Activated CD8-positive, alpha-beta T cell treated with anti-CD3 and anti-CD28 coated beads for 36 hours (primary cell): ENCODE results near the gene RPSA. TPM values are rescaled to one million over a fixed set of nuclear protein-coding genes. Genes with fewer than 3 reads are reported as not detected.

Experiments used
- ATAC-seq: fragments of 200-7000 bp; cut with Tn5 transposase; one replicate; pipeline ENCODE4 v1.10.0; 2021; ENCODE audit warnings: mild to moderate bottlenecking, moderate library complexity
- CTCF ChIA-PET: fragments of 350-600 bp; sonication (Branson Sonifier 250); formaldehyde crosslinking; loops from one replicate; lab custom pipeline; 2021; ENCODE audit warnings: antibody characterized with exemption; lab: Charles Lee
- POLR2A ChIA-PET: fragments of 350-600 bp; sonication (Branson Sonifier 250); formaldehyde crosslinking; loops from one replicate; lab custom pipeline; 2021; ENCODE audit warnings: antibody characterized with exemption; lab: Charles Lee
- DNase-seq: peaks from one replicate; pipeline ENCODE4 v3.0.0-alpha.2; 2020
- H3K27ac Mint-ChIP-seq: one replicate; pipeline ENCODE4 v1.8.0; 2021; ENCODE audit warnings: mild to moderate bottlenecking, mixed read lengths
- H3K27me3 Mint-ChIP-seq: one replicate; pipeline ENCODE4 v1.8.0; 2021; ENCODE audit warnings: mixed read lengths
- H3K36me3 Mint-ChIP-seq: one replicate; pipeline ENCODE4 v1.8.0; 2021; ENCODE audit warnings: low read depth, mixed read lengths
- H3K4me1 Mint-ChIP-seq: one replicate; pipeline ENCODE4 v1.8.0; 2021; ENCODE audit warnings: low read depth, mixed read lengths
- H3K4me3 Mint-ChIP-seq: one replicate; pipeline ENCODE4 v1.8.0; 2021; ENCODE audit warnings: mild to moderate bottlenecking, moderate library complexity, mixed read lengths
- H3K9me3 Mint-ChIP-seq: one replicate; pipeline ENCODE4 v1.8.0; 2021; ENCODE audit warnings: mixed read lengths
- CTCF ChIP-seq: fragments of 200-600 bp; IDR thresholded peaks from one replicate; pipeline ENCODE4 v1.8.0; 2022; ENCODE audit warnings: antibody characterized with exemption, mild to moderate bottlenecking
- intact Hi-C: fragments of 100-400 bp; cut with micrococcal nuclease; formaldehyde crosslinking; loops from one replicate; pipeline ENCODE4 v1.10.0; 2022
- total RNA-seq, 2 experiments: library from RNA; stranded (reverse); gene quantifications; one replicate each; pipeline ENCODE4 v1.2.3, GENCODE V29; 2021

The RPSA gene
- total RNA-seq, 2 experiments from 2014 or later, result 3,048 to 3,061 TPM

GRCh38 chr3:39438880-39439279 lies 32.4 kb downstream of the RPSA start:
- no peak for TF ChIP-seq CTCF
- H3K4me3 Mint-ChIP-seq, result no peak overlapping the region
- CTCF ChIA-PET, result interaction anchor here (1.0 kb wide), 1 partner anchor 60 kb away, joined by 3 read pairs; no protein-coding TSS in a partner anchor

GRCh38 chr3:39440316-39440715 lies 33.8 kb downstream of the RPSA start:
- intact Hi-C loops, result no loop called here

More at GRCh38 chr3:39438880-39439279, 32.4 kb downstream of the RPSA start:
- H3K36me3 Mint-ChIP-seq, result no peaks in the 10 kb centered on the region
- intact Hi-C loops, result no loop called here
- no peak overlapping the region for H3K27ac Mint-ChIP-seq
- H3K4me1 Mint-ChIP-seq, result no peaks in the 10 kb centered on the region
- no peaks in the 10 kb centered on the region for H3K9me3 Mint-ChIP-seq
- no peak for DNase-seq
- no peaks in the 10 kb centered on the region for H3K27me3 Mint-ChIP-seq
- POLR2A ChIA-PET, result no interaction called here
- no peak for ATAC-seq

GRCh38 chr3:39443530-39443929 lies 37.0 kb downstream of the RPSA start:
- H3K36me3 Mint-ChIP-seq, result no peaks in the 10 kb centered on the region
- POLR2A ChIA-PET, result interaction anchor here (1.0 kb wide), 1 partner anchor 28 kb away, joined by 3 read pairs; no protein-coding TSS in a partner anchor
- intact Hi-C loops, result no loop called here

More at GRCh38 chr3:39440316-39440715, 33.8 kb downstream of the RPSA start:
- ATAC-seq, result no peak
- no peak for TF ChIP-seq CTCF
- Mint-ChIP-seq H3K9me3 (no peaks in the 10 kb centered on the region), H3K27me3 (no peaks in the 10 kb centered on the region), H3K4me1 (no peaks in the 10 kb centered on the region), H3K27ac (no peak overlapping the region), H3K36me3 (no peaks in the 10 kb centered on the region), H3K4me3 (no peak overlapping the region)
- ChIA-PET CTCF (interaction anchor here (1.0 kb wide), 1 partner anchor 7 kb away, joined by 3 read pairs; no protein-coding TSS in a partner anchor), POLR2A (no interaction called here)
- DNase-seq, result no peak

GRCh38 chr3:39445927-39446326 lies 39.4 kb downstream of the RPSA start:
- no peak overlapping the region for H3K27ac Mint-ChIP-seq
- no peaks in the 10 kb centered on the region for H3K27me3 Mint-ChIP-seq
- POLR2A ChIA-PET, result interaction anchor here (0.6 to 1.1 kb wide), 3 partner anchors 9 to 84 kb away, joined by 3 to 5 read pairs (median 3); no protein-coding TSS in a partner anchor
- intact Hi-C loops, result no loop called here
- H3K36me3 Mint-ChIP-seq, result no peaks in the 10 kb centered on the region
- no peaks in the 10 kb centered on the region for H3K9me3 Mint-ChIP-seq
- CTCF ChIA-PET, result interaction anchor here (0.9 to 4.5 kb wide), 7 partner anchors 8 to 225 kb away, joined by 3 to 56 read pairs (median 5); no protein-coding TSS in a partner anchor
- H3K4me3 Mint-ChIP-seq, result no peak overlapping the region
- no peaks in the 10 kb centered on the region for H3K4me1 Mint-ChIP-seq
- no peak for ATAC-seq
- DNase-seq, result no peak
- no peak for TF ChIP-seq CTCF

More at GRCh38 chr3:39443530-39443929, 37.0 kb downstream of the RPSA start:
- ATAC-seq (no peak), DNase-seq (no peak)
- Mint-ChIP-seq H3K4me1 (no peaks in the 10 kb centered on the region), H3K27me3 (no peaks in the 10 kb centered on the region), H3K9me3 (no peaks in the 10 kb centered on the region), H3K27ac (no peak overlapping the region), H3K4me3 (no peak overlapping the region)
- CTCF ChIA-PET, result interaction anchor here (0.7 to 1.2 kb wide), 2 partner anchors 9 to 12 kb away, joined by 3 to 4 read pairs; no protein-coding TSS in a partner anchor
- TF ChIP-seq CTCF, result no peak

GRCh38 chr3:39446444-39446843 lies 39.9 kb downstream of the RPSA start:
- ATAC-seq, result no peak
- no peak for TF ChIP-seq CTCF
- Mint-ChIP-seq H3K4me3 (no peak overlapping the region), H3K36me3 (no peaks in the 10 kb centered on the region), H3K4me1 (no peaks in the 10 kb centered on the region), H3K9me3 (no peaks in the 10 kb centered on the region), H3K27me3 (no peaks in the 10 kb centered on the region), H3K27ac (no peak overlapping the region)
- ChIA-PET CTCF (interaction anchor here (1.0 to 4.5 kb wide), 8 partner anchors 9 to 226 kb away, joined by 3 to 56 read pairs (median 6); no protein-coding TSS in a partner anchor), POLR2A (interaction anchor here (0.6 to 1.6 kb wide), 4 partner anchors 9 to 85 kb away, joined by 3 to 8 read pairs (median 4); partner anchors contain the start of gene RPSA)
- intact Hi-C loops, result no loop called here
- DNase-seq, result no peak
